Vagina (tissue), 2 donors: Measurements from ENCODE around the gene RNF213. TPM values are rescaled to one million over a fixed set of nuclear protein-coding genes. Genes with fewer than 3 reads are reported as not detected.

Source experiments
- DNase-seq, 2 donors: peaks; one replicate each; pipeline ENCODE4 v3.0.0-alpha.2; 2017; ENCODE audit errors: extremely low spot score in 2 of 2
- H3K27ac ChIP-seq: fragments of 200-600 bp; sonication (generic); one replicate; pipeline ENCODE4 v1.5.1; 2019
- H3K27me3 ChIP-seq: fragments of 200-600 bp; sonication (generic); one replicate; pipeline ENCODE4 v1.5.1; 2019
- H3K36me3 ChIP-seq, 2 donors: fragments of 200-600 bp; sonication (generic); one replicate each; pipeline ENCODE4 v1.5.1; 2017 to 2019
- H3K4me1 ChIP-seq: fragments of 200-600 bp; sonication (generic); one replicate; pipeline ENCODE4 v1.5.1; 2019
- H3K4me3 ChIP-seq, 2 donors: fragments of 200-600 bp; sonication (generic); 1 replicate in 1 of 2; 2 replicates in 1 of 2; pipeline ENCODE4 v1.5.1; 2016 to 2019
- H3K9me3 ChIP-seq: fragments of 200-600 bp; sonication (generic); one replicate; pipeline ENCODE4 v1.5.1; 2019
- POLR2A ChIP-seq, 2 donors: fragments of 450-650 bp; IDR thresholded peaks; one replicate each; pipeline ENCODE4 v1.6.1; 2017; ENCODE audit warnings: antibody characterized with exemption in 2 of 2, mild to moderate bottlenecking in 2 of 2, moderate library complexity in 2 of 2
- POLR2AphosphoS5 ChIP-seq, 2 donors: sonication (generic); formaldehyde crosslinking; IDR thresholded peaks; one replicate each; pipeline ENCODE4 v1.9.0; 2017; ENCODE audit warnings: antibody characterized with exemption in 2 of 2, mild to moderate bottlenecking in 2 of 2, low read depth in 1 of 2; ENCODE audit not compliant: insufficient read depth in 1 of 2
- intact Hi-C: fragments of 100-400 bp; cut with DNase I; formaldehyde crosslinking; loops from one replicate; pipeline ENCODE4 v1.15.1; 2023
- total RNA-seq: library from RNA; depleted of rRNA; stranded (reverse); fragments of >200 nt; gene quantifications from one replicate; pipeline ENCODE4 v1.2.3, GENCODE V29; 2016
- TF ChIP-seq, protein P1 (sequence below), 3 experiments: fragments of 450-650 bp in 2 of 3; fragments of 200-600 bp in 1 of 3; sonication (generic) in 1 of 3; IDR thresholded peaks; one replicate each; pipeline ENCODE4 v1.5.1; 2017 to 2019; ENCODE audit warnings: antibody characterized with exemption in 3 of 3, mild to moderate bottlenecking in 2 of 3, moderate library complexity in 2 of 3

The RNF213 gene
- total RNA-seq, 1 donor from 2014 or later: 144 TPM

DNA sequence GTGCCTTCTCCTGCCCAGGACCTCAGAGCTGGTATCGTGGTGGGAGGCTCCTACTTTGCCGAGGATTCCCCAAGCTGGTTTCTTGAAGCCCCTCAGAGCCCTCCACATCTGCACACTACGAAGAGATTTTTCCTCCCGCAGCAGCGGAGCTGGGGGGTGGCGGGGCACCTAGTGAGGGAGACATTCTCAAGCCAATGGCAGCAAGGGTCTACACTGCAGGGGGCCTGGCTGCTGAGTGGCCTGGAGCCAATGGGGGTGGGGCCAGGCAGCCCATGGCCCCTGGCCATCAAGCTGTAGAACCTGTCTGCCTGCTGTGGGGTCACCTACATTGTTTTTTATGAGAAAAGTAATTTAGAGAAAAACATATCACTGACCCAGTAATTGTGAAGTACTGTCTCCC lies 35.4 kb upstream of the RNF213 start:
- no peaks in the 10 kb centered on the region for H3K27me3 ChIP-seq
- H3K4me3 ChIP-seq: no peak overlapping the region
- no peak for DNase-seq
- peaks cover 0 to 4% of the 10 kb centered on the region in 2 donors for H3K36me3 ChIP-seq
- intact Hi-C loops: no loop called here
- no peak for TF ChIP-seq POLR2AphosphoS5 (IDR thresholded peaks at IDR 0.05; ENCODE audit: insufficient read depth in 1 of 2, low read depth in 1 of 2)
- TF ChIP-seq, protein P1, sequence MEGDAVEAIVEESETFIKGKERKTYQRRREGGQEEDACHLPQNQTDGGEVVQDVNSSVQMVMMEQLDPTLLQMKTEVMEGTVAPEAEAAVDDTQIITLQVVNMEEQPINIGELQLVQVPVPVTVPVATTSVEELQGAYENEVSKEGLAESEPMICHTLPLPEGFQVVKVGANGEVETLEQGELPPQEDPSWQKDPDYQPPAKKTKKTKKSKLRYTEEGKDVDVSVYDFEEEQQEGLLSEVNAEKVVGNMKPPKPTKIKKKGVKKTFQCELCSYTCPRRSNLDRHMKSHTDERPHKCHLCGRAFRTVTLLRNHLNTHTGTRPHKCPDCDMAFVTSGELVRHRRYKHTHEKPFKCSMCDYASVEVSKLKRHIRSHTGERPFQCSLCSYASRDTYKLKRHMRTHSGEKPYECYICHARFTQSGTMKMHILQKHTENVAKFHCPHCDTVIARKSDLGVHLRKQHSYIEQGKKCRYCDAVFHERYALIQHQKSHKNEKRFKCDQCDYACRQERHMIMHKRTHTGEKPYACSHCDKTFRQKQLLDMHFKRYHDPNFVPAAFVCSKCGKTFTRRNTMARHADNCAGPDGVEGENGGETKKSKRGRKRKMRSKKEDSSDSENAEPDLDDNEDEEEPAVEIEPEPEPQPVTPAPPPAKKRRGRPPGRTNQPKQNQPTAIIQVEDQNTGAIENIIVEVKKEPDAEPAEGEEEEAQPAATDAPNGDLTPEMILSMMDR (IDR thresholded peaks at IDR 0.05): no peak
- TF ChIP-seq POLR2A (IDR thresholded peaks at IDR 0.05): no peak
- H3K9me3 ChIP-seq: no peaks in the 10 kb centered on the region
- peaks cover 23% of the 10 kb centered on the region for H3K4me1 ChIP-seq
- no peak overlapping the region for H3K27ac ChIP-seq

GRCh38 chr17:80227156-80227555 lies 33.5 kb upstream of the RNF213 start:
- DNase-seq: no peak
- Histone ChIP-seq H3K4me3 (no peak overlapping the region), H3K27ac (no peak overlapping the region), H3K9me3 (no peaks in the 10 kb centered on the region), H3K36me3 (peaks cover 0 to 6% of the 10 kb centered on the region in 2 donors), H3K27me3 (no peaks in the 10 kb centered on the region), H3K4me1 (peaks cover 11% of the 10 kb centered on the region)
- intact Hi-C loops: no loop called here
- no peak for TF ChIP-seq POLR2A (IDR thresholded peaks at IDR 0.05)
- TF ChIP-seq, protein P1 (IDR thresholded peaks at IDR 0.05): no peak
- no peak for TF ChIP-seq POLR2AphosphoS5 (IDR thresholded peaks at IDR 0.05; ENCODE audit: insufficient read depth in 1 of 2, low read depth in 1 of 2)

- Histone ChIP-seq H3K4me3 (no peak overlapping the region), H3K4me1 (peaks cover 7% of the 10 kb centered on the region), H3K27me3 (no peaks in the 10 kb centered on the region), H3K9me3 (peaks cover 4% of the 10 kb centered on the region), H3K27ac (no peak overlapping the region), H3K36me3 (peaks cover 0 to 11% of the 10 kb centered on the region in 2 donors)
- no peak for TF ChIP-seq POLR2A (IDR thresholded peaks at IDR 0.05)
- TF ChIP-seq POLR2AphosphoS5 (IDR thresholded peaks at IDR 0.05; ENCODE audit: insufficient read depth in 1 of 2, low read depth in 1 of 2): no peak
- TF ChIP-seq, protein P1 (IDR thresholded peaks at IDR 0.05): no peak
- DNase-seq: no peak
- intact Hi-C loops: no loop called here
Observed at GRCh38 chr17:80227666-80228065, 33.0 kb upstream of the RNF213 start.

- no peak overlapping the region for H3K27ac ChIP-seq
- H3K9me3 ChIP-seq: peaks cover 4% of the 10 kb centered on the region
- DNase-seq: no peak
- intact Hi-C loops: no loop called here
- H3K36me3 ChIP-seq: peaks cover 0 to 19% of the 10 kb centered on the region in 2 donors
- H3K4me3 ChIP-seq: no peak overlapping the region
- no peaks in the 10 kb centered on the region for H3K27me3 ChIP-seq
- TF ChIP-seq POLR2AphosphoS5 (IDR thresholded peaks at IDR 0.05; ENCODE audit: insufficient read depth in 1 of 2, low read depth in 1 of 2) (no peak), POLR2A (IDR thresholded peaks at IDR 0.05) (no peak)
- TF ChIP-seq, protein P1 (IDR thresholded peaks at IDR 0.05): no peak
- H3K4me1 ChIP-seq: no peaks in the 10 kb centered on the region
Observed at GRCh38 chr17:80228477-80228876, 32.2 kb upstream of the RNF213 start.

- no peak for TF ChIP-seq POLR2AphosphoS5 (IDR thresholded peaks at IDR 0.05; ENCODE audit: insufficient read depth in 1 of 2, low read depth in 1 of 2)
- TF ChIP-seq, protein P1 (IDR thresholded peaks at IDR 0.05): no peak
- no peak for TF ChIP-seq POLR2A (IDR thresholded peaks at IDR 0.05)
- no peak overlapping the region for H3K4me3 ChIP-seq
- H3K4me1 ChIP-seq: no peaks in the 10 kb centered on the region
- H3K9me3 ChIP-seq: peaks cover 4% of the 10 kb centered on the region
- no peak for DNase-seq
- H3K27me3 ChIP-seq: no peaks in the 10 kb centered on the region
- H3K36me3 ChIP-seq: peaks cover 0 to 24% of the 10 kb centered on the region in 2 donors
- intact Hi-C loops: no loop called here
- H3K27ac ChIP-seq: no peak overlapping the region
Observed at GRCh38 chr17:80229011-80229410, 31.6 kb upstream of the RNF213 start.
